Suprapubic skin (tissue), 4 donors: ENCODE data around the gene CYP27A1. TPM values are rescaled to one million over a fixed set of nuclear protein-coding genes. Genes with fewer than 3 reads are reported as not detected.

Experiments used
- DNase-seq, 2 donors: peaks; one replicate each; pipeline ENCODE4 v3.0.0-alpha.2; 2019; ENCODE audit warnings: low spot score in 2 of 2
- H3K27ac ChIP-seq: fragments of 200-600 bp; sonication (generic); one replicate; pipeline ENCODE4 v1.5.1; 2019
- H3K27me3 ChIP-seq: fragments of 200-600 bp; sonication (generic); one replicate; pipeline ENCODE4 v1.5.1; 2019
- H3K36me3 ChIP-seq: fragments of 200-600 bp; sonication (generic); one replicate; pipeline ENCODE4 v1.5.1; 2019
- H3K4me1 ChIP-seq: fragments of 200-600 bp; sonication (generic); one replicate; pipeline ENCODE4 v1.5.1; 2019
- H3K4me3 ChIP-seq: fragments of 200-600 bp; sonication (generic); one replicate; pipeline ENCODE4 v1.5.1; 2019; ENCODE audit warnings: mild to moderate bottlenecking
- H3K9me3 ChIP-seq: fragments of 200-600 bp; sonication (generic); one replicate; pipeline ENCODE4 v1.5.1; 2019
- CTCF ChIP-seq, 2 donors: fragments of 200-600 bp in 1 of 2; fragments of 450-650 bp in 1 of 2; sonication (generic) in 1 of 2; IDR thresholded peaks; one replicate each; pipeline ENCODE4 v1.5.1; 2016 to 2019; ENCODE audit warnings: antibody characterized with exemption in 2 of 2, mild to moderate bottlenecking in 1 of 2, moderate library complexity in 1 of 2
- EP300 ChIP-seq: sonication (generic); formaldehyde crosslinking; IDR thresholded peaks from one replicate; pipeline ENCODE4 v1.6.1; 2017; ENCODE audit warnings: antibody characterized with exemption
- POLR2A ChIP-seq, 2 donors: fragments of 450-650 bp; IDR thresholded peaks; one replicate each; pipeline ENCODE4 v1.6.1; 2017; ENCODE audit warnings: antibody characterized with exemption in 2 of 2, mild to moderate bottlenecking in 2 of 2, moderate library complexity in 2 of 2
- POLR2AphosphoS5 ChIP-seq, 3 donors: sonication (generic); formaldehyde crosslinking; IDR thresholded peaks; one replicate each; pipeline ENCODE4 v1.6.1; 2017; ENCODE audit warnings: antibody characterized with exemption in 3 of 3
- WGBS: methylation state at CpG from one replicate; pipeline ENCODE4 v1.1.5; 2018; 5-methylcytosine and 5-hydroxymethylcytosine counted together
- total RNA-seq, 4 donors: library from RNA; depleted of rRNA; stranded (reverse); fragments of >200 nt; gene quantifications; one replicate each; pipeline ENCODE4 v1.1.0, GENCODE V29; 2016

The CYP27A1 gene
- total RNA-seq, 4 donors from 2014 or later = 17.4 to 30.7 (median 21.8) TPM

GRCh38 chr2:218783688-218784087 is 1.7 kb downstream of the CYP27A1 start:
- Histone ChIP-seq H3K36me3 (no peaks in the 10 kb centered on the region), H3K4me1 (peaks cover 31% of the 10 kb centered on the region), H3K27ac (peak overlapping the region; percentile 22), H3K4me3 (peak overlapping the region; percentile 64), H3K9me3 (no peaks in the 10 kb centered on the region), H3K27me3 (no peaks in the 10 kb centered on the region)
- TF ChIP-seq CTCF (IDR thresholded peaks at IDR 0.05) (no peak), POLR2A (IDR thresholded peaks at IDR 0.05) (no peak), POLR2AphosphoS5 (IDR thresholded peaks at IDR 0.05) (no peak), EP300 (no peak)
- WGBS = 90% methylated on average over 4 of the region's 4 CpGs
- no peak for DNase-seq

- Histone ChIP-seq H3K9me3 (no peaks in the 10 kb centered on the region), H3K27me3 (no peaks in the 10 kb centered on the region), H3K36me3 (no peaks in the 10 kb centered on the region), H3K4me1 (peaks cover 36% of the 10 kb centered on the region), H3K4me3 (no peak overlapping the region), H3K27ac (peak overlapping the region; percentile 15)
- TF ChIP-seq POLR2AphosphoS5 (IDR thresholded peaks at IDR 0.05) (no peak), CTCF (IDR thresholded peaks at IDR 0.05) (no peak), EP300 (no peak), POLR2A (IDR thresholded peaks at IDR 0.05) (no peak)
- no peak for DNase-seq
- 44% methylated on average over 1 of the region's 1 CpG for WGBS
These were observed 3.2 kb downstream of the CYP27A1 start for GRCh38 chr2:218785103-218785502.

GRCh38 chr2:218786133-218786532 is 4.2 kb downstream of the CYP27A1 start:
- Histone ChIP-seq H3K27me3 (no peaks in the 10 kb centered on the region), H3K36me3 (no peaks in the 10 kb centered on the region), H3K9me3 (no peaks in the 10 kb centered on the region), H3K4me1 (peaks cover 30% of the 10 kb centered on the region), H3K27ac (no peak overlapping the region), H3K4me3 (no peak overlapping the region)
- no peak for TF ChIP-seq CTCF (IDR thresholded peaks at IDR 0.05)
- TF ChIP-seq EP300 = no peak
- TF ChIP-seq POLR2AphosphoS5 (IDR thresholded peaks at IDR 0.05) = no peak
- TF ChIP-seq POLR2A (IDR thresholded peaks at IDR 0.05) = no peak
- no peak for DNase-seq
- 87% methylated on average over 3 of the region's 3 CpGs for WGBS

- Histone ChIP-seq H3K4me1 (peaks cover 14% of the 10 kb centered on the region), H3K36me3 (no peaks in the 10 kb centered on the region), H3K4me3 (no peak overlapping the region), H3K27me3 (no peaks in the 10 kb centered on the region), H3K27ac (peak overlapping the region; percentile 12), H3K9me3 (no peaks in the 10 kb centered on the region)
- WGBS = 54% methylated on average over 2 of the region's 2 CpGs
- no peak for TF ChIP-seq POLR2AphosphoS5 (IDR thresholded peaks at IDR 0.05)
- no peak for TF ChIP-seq POLR2A (IDR thresholded peaks at IDR 0.05)
- no peak for DNase-seq
These were observed 6.7 kb downstream of the CYP27A1 start for GRCh38 chr2:218788529-218789255.

GRCh38 chr2:218792433-218792832 is 10.5 kb downstream of the CYP27A1 start:
- TF ChIP-seq CTCF (IDR thresholded peaks at IDR 0.05) (no peak), EP300 (no peak), POLR2AphosphoS5 (IDR thresholded peaks at IDR 0.05) (no peak), POLR2A (IDR thresholded peaks at IDR 0.05) (no peak)
- Histone ChIP-seq H3K27ac (no peak overlapping the region), H3K4me1 (peaks cover 6% of the 10 kb centered on the region), H3K27me3 (no peaks in the 10 kb centered on the region), H3K36me3 (no peaks in the 10 kb centered on the region), H3K9me3 (no peaks in the 10 kb centered on the region), H3K4me3 (no peak overlapping the region)
- 98% methylated on average over 1 of the region's 1 CpG for WGBS
- no peak for DNase-seq
